OCI-LY1 (cell line): Measurements from ENCODE around the gene SKAP1.

ENCODE experiments used
- EZH2 ChIP-seq: fragments of 200-600 bp; sonication (generic), shearing (Covaris generic); IDR thresholded peaks from 2 replicates; pipeline ENCODE4 v1.8.0; 2017; ENCODE audit warnings: borderline replicate concordance, mixed run types, mild to moderate bottlenecking, antibody characterized with exemption, low read length, moderate library complexity, mixed read lengths
- TF ChIP-seq, protein P1 (sequence below): fragments of 200-600 bp; sonication (generic), shearing (Covaris generic); IDR thresholded peaks from 2 replicates; pipeline ENCODE4 v1.5.1; 2017; ENCODE audit warnings: mild to moderate bottlenecking, antibody characterized with exemption, low read length, moderate library complexity, mixed read lengths

DNA sequence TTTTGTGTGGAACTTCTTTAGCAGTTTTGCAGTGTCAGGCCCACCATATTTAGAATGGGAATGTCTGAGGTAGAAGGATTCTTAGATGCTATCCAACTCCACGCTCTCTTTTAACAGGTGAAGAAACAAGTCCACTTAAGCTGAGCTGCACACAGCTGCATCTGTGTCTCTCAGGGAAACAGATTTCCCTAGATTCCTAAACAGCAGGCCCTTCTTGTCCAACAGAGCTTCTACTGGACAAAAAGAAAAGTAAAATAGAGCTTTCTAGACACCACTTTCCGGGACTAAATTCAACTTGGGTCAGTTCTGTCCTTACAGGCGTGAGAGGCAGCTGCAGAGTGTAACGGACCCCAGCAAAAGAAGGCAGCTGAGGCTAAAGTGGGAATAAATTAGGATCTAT is 270.8 kb downstream of the SKAP1 start:
- TF ChIP-seq, protein P1, sequence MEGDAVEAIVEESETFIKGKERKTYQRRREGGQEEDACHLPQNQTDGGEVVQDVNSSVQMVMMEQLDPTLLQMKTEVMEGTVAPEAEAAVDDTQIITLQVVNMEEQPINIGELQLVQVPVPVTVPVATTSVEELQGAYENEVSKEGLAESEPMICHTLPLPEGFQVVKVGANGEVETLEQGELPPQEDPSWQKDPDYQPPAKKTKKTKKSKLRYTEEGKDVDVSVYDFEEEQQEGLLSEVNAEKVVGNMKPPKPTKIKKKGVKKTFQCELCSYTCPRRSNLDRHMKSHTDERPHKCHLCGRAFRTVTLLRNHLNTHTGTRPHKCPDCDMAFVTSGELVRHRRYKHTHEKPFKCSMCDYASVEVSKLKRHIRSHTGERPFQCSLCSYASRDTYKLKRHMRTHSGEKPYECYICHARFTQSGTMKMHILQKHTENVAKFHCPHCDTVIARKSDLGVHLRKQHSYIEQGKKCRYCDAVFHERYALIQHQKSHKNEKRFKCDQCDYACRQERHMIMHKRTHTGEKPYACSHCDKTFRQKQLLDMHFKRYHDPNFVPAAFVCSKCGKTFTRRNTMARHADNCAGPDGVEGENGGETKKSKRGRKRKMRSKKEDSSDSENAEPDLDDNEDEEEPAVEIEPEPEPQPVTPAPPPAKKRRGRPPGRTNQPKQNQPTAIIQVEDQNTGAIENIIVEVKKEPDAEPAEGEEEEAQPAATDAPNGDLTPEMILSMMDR, result no peak
- no peak for TF ChIP-seq EZH2
